OCI-LY7 (cell line): ENCODE results near the gene IFITM10.

Experiments
- EZH2phosphoT487 ChIP-seq: fragments of 200-600 bp; sonication (generic); IDR thresholded peaks from 2 replicates; pipeline ENCODE4 v1.6.1; 2018; ENCODE audit warnings: low read depth, borderline replicate concordance, mild to moderate bottlenecking, mixed run types, antibody characterized with exemption, low read length, moderate library complexity, mixed read lengths
- TF ChIP-seq, protein P1 (sequence below): fragments of 200-600 bp; sonication (generic); conservative IDR thresholded peaks from 2 replicates; pipeline ENCODE4 v1.5.1; 2014; ENCODE audit warnings: mild to moderate bottlenecking, antibody characterized with exemption, low read length, moderate library complexity, mixed read lengths

DNA sequence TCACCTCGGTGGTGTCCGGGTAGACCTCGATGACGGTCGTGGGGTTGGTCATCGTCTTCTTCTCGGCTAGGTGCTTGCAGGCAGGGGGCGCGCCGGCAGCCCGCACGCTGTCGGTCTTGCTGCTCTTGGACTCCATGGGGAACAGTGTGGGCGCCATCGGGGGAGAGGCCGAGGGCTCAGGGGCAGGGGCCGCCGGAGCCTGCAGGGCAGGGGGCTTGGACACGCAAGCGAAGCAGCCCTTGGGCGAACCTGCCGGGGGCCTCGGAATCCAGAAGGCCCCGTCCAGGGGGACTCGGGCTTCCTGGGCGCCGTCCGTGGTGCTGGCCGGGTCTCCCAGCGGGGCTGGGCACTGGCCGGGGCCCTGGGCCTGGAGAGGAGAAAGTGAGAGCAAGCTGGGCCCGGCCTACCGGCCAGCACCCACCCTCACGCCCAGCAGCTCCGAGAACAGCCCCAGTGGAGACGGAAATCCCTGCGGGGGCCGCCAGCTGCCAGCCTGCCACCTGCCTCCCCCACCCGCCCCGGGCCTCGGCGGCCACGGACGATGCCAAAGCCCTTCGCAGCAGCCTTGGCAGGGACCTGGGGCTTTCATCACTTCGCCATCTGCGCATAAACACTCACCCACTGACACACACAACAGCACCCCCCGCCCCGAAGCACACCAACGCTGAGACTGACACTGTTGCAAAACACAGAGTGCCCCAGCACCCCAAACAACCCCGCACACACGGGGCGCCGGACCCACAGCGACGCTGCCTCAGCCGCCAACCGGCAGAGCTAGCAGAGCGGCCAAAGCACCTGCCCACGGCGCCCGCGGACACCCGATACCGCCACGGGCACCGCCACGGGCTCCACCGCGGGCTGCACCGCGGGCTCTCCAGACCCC is 2.4 kb downstream of the IFITM10 start:
- TF ChIP-seq, protein P1, sequence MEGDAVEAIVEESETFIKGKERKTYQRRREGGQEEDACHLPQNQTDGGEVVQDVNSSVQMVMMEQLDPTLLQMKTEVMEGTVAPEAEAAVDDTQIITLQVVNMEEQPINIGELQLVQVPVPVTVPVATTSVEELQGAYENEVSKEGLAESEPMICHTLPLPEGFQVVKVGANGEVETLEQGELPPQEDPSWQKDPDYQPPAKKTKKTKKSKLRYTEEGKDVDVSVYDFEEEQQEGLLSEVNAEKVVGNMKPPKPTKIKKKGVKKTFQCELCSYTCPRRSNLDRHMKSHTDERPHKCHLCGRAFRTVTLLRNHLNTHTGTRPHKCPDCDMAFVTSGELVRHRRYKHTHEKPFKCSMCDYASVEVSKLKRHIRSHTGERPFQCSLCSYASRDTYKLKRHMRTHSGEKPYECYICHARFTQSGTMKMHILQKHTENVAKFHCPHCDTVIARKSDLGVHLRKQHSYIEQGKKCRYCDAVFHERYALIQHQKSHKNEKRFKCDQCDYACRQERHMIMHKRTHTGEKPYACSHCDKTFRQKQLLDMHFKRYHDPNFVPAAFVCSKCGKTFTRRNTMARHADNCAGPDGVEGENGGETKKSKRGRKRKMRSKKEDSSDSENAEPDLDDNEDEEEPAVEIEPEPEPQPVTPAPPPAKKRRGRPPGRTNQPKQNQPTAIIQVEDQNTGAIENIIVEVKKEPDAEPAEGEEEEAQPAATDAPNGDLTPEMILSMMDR = no peak
- TF ChIP-seq EZH2phosphoT487 = no peak
